ENCODE data around the gene PCBP3. TPM values are rescaled to one million over a fixed set of nuclear protein-coding genes. Genes with fewer than 3 reads are reported as not detected.

Gene PCBP3
- total RNA-seq, 1 donor from 2014 or later = 4.9 TPM

DNA sequence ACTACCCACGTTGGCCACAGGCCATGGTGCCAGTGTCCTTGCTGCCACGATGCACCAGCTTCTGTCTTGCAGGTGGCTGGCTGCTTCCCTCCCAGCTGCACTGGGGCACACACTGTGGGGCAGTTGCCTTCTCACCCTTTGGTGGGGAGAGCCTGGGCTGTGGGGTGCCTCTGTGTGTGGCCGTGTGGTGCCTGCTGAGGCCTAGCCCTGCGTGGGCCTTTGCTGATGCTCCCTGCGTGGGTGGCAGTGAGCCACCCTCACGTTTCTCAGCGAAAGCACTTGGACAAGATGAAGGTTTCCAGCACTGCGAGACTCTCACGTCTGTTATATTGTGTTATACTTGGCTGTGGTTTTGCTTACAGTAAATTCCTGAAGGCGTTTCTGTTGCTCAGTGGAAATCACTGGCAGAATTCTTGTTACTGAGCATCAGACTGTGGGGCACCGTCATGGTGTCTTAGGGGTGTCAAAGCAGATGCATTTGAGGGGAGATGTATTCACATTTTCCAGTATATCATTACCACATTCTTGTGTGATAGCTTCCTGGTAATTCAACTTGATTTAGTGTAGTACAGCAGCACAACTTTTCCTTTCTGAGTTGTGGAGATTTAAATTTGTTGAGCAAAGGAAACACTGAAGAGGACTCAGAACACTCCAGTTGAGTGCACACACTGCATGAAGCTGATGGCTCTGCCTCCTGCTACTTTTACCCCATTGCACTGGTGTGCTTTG, 124.7 kb downstream of the PCBP3 start:
- intact Hi-C loops (cut with DNase I) = no loop called here
- no peak for DNase-seq (ENCODE audit: low spot score)

DNA sequence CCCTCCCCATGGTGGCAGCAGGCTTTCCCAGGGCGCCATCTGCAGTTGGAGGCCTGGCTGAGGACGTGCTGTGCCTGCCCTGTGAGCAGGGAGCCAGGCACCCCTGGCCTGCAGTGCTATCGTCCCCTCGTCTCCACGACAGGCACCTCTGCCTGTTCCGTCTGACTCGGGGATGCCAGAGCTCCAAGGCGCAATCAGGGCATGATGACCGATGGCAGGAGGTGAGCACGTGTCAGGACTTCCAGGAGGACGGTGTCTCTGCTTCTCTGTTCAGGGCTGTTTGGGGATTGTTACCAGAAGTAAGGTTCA, 125.2 kb downstream of the PCBP3 start:
- intact Hi-C loops (cut with DNase I) = no loop called here
- no peak for DNase-seq (ENCODE audit: low spot score)

DNA sequence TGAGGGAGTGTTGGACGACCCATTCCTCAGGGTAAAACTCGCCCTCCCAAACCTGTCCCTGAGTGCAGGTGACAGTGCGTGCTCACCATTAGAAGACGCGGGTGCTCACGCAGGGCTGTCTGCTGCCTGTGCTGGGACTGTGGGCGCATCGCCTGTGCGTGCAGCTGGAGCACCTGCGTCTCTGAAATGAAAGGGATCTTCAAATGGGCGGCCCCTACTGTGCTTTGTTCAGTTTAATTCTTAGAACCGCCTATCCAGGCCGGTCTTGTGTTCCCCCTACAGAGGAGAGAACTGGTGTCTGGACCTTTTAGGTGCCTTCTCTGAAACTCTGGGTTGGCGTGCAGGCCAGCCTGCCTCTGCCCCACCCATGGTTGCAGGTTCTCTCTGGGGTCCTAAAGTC, 125.8 kb downstream of the PCBP3 start:
- DNase-seq (ENCODE audit: low spot score) = no peak
- intact Hi-C loops (cut with DNase I) = no loop called here

DNA sequence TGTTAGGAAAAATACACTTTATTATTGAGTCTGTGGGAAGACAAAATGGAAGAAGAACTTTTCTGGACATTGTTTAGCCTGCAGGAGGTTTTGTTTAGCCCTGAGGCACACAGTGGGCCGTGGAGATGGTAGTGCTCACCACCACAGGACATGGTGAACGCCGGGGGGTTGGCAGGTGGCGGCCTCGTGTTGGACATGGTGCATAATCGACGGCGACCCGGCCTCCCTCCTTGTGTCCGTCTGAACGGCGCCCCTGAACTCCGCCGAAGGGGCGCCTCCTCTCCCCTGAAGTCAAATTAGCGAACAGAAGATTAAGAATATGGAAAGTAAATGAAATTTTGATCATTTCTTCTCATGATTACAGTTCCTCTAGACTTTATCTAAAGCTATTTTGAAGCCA, 126.4 kb downstream of the PCBP3 start:
- intact Hi-C loops (cut with DNase I) = no loop called here
- no peak for DNase-seq (ENCODE audit: low spot score)

DNA sequence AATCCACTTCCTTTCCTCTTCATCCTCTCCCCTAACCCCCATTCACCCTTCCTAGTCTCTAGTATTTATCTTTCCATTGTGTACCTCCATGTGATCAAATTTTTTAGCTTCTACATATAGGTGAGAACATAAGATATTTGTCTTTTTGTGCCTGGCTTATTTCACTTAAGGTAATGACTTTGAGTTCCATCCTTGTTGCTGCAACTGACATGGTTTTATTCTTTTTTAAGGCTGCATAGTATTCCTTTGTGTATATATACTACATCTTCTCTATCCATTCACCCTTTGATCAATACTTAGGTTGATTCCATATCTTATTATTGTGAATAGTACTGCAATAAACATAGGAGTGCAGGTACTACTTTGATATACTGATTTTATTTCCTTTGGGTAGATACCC, 128.7 kb downstream of the PCBP3 start:
- intact Hi-C loops (cut with DNase I) = no loop called here
- no peak for DNase-seq (ENCODE audit: low spot score)

DNA sequence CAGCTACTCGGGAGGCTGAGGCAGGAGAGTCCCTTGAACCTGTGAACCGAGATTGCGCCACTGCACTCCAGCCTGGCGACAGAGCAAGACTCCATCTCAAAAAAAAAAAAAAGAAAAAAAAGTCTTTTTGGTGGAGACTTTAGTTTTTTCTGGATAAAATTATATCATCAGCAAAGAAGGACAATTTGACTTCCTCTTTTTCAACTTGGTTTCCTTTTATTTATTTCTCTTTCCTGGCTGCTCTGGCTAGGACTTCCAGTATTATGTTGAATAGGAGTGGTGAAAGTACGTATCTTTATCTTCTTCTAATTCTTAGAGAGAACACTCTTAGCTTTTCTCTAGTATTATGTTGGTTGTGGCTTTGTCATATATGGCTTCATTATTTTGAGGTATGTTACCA, 130.8 kb downstream of the PCBP3 start:
- no peak for DNase-seq (ENCODE audit: low spot score)
- intact Hi-C loops (cut with DNase I) = no loop called here

DNA sequence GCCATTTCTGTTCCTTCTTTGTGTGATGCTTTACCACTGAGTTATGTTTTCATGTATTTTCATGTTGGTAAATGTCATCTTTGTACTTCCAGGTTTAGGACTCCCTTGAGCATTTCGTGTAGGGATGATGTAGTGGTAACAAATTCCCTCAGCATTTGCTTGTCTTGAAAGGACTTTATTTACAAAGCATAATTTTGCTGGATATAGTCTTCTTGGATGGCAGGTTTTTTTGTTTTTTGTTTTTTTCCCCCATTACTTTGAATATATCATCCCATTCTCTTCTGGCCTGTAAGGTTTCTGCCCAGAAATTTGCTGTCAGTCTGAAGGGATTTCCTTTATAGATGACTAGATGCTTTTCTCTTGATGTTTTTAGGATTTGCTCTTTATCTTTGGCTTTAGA, 133.4 kb downstream of the PCBP3 start:
- intact Hi-C loops (cut with DNase I) = no loop called here

DNA sequence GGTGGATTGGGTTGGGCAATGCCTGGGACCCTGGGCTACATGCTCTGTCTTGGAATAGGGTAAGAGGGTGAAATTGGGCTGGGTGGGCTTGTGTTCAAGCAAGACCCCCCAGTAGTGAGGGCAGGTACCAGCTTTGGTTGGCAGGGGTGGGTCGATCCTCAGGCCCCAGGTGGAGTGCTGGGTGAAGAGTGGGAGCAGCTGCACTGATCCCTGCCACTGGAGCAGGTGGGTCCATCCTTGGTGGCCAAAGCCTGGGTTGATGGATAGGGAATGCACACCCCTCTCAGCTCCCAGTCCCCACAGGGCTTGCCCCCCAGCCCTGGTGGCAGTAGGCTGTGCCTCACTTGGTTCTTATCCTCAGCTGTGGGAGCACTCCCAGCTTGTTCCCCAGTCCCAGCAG, 135.2 kb downstream of the PCBP3 start:
- intact Hi-C loops (cut with DNase I) = no loop called here
- DNase-seq (ENCODE audit: low spot score) = no peak

More for the DNA sequence above, 133.4 kb downstream of the PCBP3 start:
- DNase-seq (ENCODE audit: low spot score) = no peak

DNA sequence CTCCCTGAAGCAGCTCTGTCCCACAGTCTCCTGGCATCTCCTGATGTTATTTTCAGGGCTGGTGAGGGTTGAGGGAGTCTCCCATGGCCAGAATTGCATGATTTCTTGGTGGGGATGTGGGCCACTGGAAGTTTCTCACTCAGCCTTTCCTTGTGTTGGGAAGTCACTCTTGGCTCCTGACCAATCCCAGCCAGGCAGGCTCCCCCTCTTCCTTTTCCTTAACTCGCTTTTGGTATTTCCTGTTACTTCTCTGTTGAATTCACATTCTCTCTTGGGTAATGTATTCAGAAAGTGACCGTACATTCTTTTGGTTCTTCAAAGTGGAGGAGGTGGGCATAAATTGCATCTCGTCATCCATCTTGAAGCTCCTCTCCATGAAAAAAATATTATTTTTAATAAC, 135.7 kb downstream of the PCBP3 start:
- intact Hi-C loops (cut with DNase I) = no loop called here
- DNase-seq (ENCODE audit: low spot score) = no peak

DNA sequence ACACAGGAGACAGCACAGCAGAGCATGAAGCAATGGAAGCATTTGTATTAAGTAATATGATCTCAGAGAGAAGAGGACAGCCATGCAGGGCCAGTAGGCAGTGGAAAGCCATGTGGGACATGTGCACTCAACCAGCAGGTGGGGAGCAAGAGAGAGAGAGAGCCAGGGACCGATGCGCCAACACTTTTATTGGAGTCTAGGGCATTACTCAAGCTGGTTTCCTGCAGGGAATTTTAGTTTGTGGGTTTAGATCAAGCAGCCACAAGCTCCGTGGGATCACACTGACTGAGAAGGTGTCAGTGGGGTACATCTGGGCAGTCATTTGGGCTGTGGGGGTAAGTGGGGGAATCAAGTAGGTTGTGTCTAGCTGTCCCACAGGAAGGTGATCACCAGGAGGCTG, 137.1 kb downstream of the PCBP3 start:
- intact Hi-C loops (cut with DNase I) = no loop called here
- DNase-seq (ENCODE audit: low spot score) = no peak

DNA sequence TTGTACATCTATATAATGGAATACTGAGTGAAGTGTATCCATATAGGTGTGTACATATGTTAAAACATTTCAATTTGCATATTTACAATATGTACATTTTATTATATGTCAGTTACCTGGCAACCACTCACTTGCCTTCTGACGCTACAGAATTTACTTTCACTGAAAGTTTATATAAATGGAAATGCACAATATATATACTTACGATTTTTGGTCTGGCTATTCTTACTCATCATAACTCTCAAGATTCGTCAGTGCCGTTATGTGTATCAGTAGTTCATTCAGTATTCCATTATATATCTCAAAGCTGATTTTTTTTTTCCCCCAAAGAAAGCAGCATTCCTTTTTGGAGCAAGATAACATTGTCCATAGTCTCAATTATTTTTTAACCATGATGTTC, 138.2 kb downstream of the PCBP3 start:
- DNase-seq (ENCODE audit: low spot score) = no peak
- intact Hi-C loops (cut with DNase I) = no loop called here

DNA sequence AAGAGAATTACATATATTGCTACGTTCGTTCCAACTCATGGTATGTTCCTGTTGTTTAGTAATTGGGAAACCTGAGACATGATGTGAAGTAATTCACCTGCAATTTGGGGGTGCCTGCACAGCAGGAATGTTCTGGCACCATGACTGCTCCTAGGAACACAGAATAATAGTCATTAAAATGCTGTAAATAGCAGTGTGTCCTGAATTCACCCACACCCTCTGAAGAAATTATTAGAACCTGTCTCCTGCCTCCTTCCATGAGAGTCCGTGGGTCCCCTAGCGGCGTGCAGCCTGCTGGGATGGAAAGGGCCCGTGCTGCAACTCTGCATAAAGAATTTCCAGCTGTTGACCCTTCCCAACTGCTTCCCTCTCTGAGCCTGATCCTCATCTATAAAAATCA, 143.1 kb downstream of the PCBP3 start:
- intact Hi-C loops (cut with DNase I) = no loop called here
- no peak for DNase-seq (ENCODE audit: low spot score)

DNA sequence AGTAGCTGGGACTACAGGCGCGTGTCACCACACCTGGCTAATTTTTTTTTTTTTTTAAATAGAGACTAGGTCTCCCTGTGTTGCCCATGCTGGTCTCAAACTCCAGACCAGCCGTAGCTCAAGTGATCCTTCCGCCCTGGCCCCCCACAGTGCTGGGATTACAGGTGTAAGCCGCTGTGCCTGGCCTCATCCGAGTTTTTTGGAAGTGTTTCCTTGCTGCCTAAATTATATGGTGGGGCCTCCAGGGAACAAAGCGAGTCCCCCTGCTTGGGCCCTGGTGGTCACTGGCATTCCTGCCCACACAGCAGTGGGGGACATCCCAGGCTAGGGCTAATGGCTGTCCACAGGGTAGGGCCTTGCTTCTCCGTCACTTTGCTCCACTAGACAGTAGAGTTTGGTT, 143.8 kb downstream of the PCBP3 start:
- intact Hi-C loops (cut with DNase I) = no loop called here

DNA sequence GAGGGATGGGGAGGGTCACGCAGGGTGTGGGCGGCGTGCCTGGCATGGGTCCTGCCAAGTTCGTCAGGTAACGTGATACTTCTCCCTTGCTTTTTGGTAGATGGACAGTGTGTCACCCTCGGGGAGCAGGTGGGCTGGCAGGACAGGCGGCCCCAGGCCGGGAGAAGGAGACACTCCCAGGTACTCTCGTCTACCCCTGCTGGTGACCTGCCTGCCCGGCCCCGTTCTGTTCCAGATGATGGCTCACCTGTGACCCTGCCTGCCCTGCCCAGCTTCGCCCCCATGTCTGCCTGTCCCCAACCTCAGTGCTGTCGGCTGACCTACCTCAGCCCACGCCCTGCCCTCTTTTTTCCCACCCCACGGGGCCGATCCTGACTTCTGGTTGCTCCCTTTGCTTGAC, 144.7 kb downstream of the PCBP3 start:
- intact Hi-C loops (cut with DNase I) = no loop called here
- no peak for DNase-seq (ENCODE audit: low spot score)

More for the DNA sequence above, 143.8 kb downstream of the PCBP3 start:
- no peak for DNase-seq (ENCODE audit: low spot score)

DNA sequence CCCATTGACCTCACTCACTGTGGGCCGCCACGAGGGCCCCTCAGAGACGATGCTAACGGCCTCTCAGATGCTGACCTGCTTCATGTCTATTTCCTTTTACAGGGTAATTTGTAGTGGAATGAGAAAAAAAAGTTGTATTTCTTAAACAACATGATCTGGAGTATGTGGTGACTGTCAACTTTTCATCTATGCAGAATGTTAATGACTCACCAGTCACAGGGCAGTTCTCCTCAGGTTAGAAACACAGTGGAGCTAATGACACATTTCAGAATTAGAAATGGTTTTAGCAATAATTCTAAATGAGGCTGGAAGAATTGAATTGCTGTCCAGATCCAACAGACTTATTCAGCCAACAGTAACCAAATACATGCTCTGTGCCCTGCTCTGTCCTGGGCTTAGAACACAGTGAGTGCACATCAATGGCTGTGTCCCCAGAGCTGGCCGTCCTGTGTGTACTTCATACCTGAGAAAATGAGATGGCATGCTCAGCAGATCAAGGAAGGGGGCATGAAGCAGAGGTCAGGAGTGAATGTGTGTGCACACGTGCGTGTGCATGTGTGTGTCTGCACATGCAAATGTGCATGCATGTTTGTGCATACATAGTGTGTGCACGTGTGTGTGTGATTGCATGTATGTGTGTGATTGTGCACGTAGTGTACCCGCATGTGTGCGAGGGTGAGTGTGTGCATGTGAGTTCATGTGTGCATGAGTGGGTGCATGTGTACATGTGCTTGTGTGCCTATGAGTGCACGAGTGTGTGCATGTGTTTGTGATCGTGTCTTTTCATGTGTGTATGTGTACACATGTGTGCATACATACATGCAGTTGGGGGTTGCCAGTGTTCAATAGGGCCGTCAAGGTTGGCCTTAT, 145.3 kb downstream of the PCBP3 start:
- no peak for DNase-seq (ENCODE audit: low spot score)
- intact Hi-C loops (cut with DNase I) = no loop called here

DNA sequence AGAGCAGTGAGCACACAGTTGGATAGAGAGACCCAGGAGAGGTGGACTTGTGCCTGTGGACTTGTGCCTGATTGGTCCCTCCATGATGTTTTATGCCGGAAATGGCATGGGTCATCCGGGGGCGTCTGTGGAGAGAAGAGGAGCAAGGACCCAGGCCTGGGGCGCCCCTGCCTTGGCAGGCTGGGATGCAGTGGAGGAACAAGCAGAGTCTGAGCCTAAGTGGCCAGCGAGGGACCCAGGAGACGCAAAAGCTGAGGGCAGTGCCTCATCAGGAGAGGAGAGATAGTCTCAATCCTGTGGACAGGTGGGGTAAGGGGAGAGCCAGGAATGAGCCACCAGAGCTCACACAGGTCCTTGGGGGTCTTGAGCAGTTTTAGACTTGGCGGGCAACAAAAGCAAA, 146.9 kb downstream of the PCBP3 start:
- intact Hi-C loops (cut with DNase I) = no loop called here
- no peak for DNase-seq (ENCODE audit: low spot score)

DNA sequence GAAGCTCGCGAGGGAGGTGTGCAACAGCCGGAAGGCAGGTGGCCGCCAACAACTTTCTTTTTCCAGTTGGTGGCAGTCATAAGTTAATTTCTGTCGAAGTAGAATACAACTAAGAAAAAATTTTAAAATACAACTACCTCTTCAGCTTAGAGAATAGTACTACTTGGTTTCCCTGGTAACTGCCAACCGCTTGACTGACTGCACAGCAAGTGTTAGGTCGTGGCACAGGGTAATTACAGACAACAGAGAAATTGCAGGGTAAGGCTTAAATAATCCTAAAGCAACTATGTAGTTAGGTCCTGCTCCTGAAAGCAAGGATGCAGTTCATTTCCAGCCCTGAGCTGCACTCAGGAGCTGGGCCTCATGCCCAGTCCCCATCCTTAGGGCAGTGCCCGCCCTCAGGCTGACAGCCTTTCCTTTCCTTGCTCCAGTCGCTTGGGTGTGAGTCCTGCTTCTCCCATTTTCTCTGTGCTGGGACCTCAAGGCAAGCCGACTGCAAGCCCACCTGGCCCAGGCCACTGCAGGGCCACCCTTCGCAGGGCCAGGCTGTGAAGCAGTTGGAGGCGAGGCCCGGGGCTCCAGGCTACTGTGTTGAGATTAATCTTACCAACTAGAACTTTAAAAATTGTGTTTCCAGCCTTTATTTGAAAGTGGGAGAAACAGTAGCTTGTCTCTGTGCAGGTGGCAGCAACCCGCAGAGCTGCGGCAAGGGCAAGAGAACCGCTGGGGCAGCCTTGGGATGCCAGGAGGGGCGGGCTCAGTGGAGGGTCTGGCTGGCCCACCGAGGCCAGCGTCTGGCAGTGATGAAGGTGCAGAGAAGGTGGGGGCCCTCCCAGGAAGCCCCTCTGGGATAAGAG, 148.3 kb downstream of the PCBP3 start:
- intact Hi-C loops (cut with DNase I) = no loop called here
- DNase-seq (ENCODE audit: low spot score) = no peak

DNA sequence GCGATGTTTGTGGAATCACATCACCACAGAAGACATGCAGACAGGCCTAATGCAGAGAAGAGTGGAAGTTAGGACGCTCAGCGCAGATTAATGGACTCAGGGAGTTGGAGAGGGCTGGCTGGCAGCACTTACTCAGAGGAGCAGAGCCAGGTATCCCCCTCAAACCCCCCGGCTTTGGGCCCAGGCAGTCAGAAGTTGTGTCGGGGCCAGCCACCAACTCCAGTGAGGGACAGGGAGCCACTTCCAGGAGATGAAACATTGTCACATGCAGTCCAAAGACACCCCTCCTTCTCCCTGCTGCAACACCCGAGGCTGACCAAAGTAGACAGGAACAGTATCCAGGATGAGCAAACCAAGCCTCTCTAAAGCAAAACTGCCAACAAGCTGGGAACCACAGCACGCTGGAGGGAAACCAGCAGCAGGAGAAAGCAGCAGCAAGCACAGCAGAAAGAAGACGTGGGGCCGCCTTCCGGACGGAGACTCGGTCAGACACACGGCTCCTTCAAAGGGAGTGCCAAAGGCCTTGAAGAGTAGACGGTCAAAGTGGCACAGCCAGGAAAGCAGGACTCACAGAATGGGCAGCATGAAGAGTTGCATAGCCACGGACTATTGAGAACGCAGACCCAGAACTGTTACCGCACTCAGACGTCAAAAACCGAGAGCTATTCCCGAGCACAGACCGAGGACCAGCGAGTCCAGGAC, 149.3 kb downstream of the PCBP3 start:
- intact Hi-C loops (cut with DNase I) = no loop called here
- no peak for DNase-seq (ENCODE audit: low spot score)

DNA sequence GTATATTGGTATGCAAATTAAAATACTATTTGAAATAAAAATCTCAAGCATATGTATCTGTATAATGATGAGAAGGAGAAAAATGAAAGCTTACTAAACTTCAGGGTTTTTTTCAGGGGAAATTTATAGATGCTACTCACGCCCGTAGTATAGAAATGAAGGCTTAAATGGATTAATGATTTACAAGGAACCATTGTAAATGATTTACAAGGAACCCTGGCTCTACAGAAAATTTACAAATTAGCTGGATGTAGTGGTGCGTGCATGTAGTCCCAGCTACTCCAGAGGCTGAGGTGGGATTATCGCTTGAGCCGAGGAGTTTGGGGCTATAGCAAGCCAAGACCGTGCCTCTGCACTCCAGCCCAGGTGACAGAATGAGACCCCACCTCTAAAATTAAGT, 150.5 kb downstream of the PCBP3 start:
- intact Hi-C loops (cut with DNase I) = no loop called here

DNA sequence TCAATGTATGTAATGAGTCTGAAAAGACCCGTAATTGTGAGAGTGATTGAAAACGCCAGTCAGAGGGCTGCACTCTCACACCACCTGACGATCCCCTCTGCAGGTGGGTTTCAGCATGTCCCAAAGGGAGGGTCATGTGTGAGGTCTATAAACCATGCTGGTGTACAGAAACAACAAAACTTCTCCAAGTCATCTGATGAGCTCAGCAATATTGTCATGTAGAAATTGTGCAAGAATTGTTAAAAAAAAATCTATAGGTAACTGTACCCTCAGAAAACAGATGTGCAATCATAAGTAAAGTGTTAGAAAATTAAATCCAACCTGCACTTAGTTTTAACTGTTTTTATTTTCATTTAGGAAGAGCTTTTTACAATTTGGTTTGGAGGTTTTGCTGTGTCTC, 152.5 kb downstream of the PCBP3 start:
- DNase-seq (ENCODE audit: low spot score) = no peak
- intact Hi-C loops (cut with DNase I) = no loop called here

More for the DNA sequence above, 150.5 kb downstream of the PCBP3 start:
- DNase-seq (ENCODE audit: low spot score) = no peak

Measured in cardiac septum (tissue), 1 donor.